SK-N-SH (cell line): ENCODE results near the gene STK40. TPM values are rescaled to one million over a fixed set of nuclear protein-coding genes. Genes with fewer than 3 reads are reported as not detected.

Experiments used
- CTCF ChIA-PET: fragments of 300-600, 350-600 bp; formaldehyde crosslinking; extraction: SDS; loops from one replicate; lab custom pipeline; 2021; lab: Yijun Ruan, JAX
- POLR2A ChIA-PET: fragments of 350-600 bp; sonication (Branson Sonifier 250); formaldehyde crosslinking; extraction: SDS; loops from one replicate; lab custom pipeline; 2020; ENCODE audit warnings: antibody characterized with exemption, inconsistent platforms; lab: Yijun Ruan, JAX
- DNase-seq: peaks from one replicate; pipeline ENCODE4 v3.0.0; 2012
- H2AFZ ChIP-seq: fragments of 200-600 bp; sonication (generic); 2 replicates; pipeline ENCODE4 v1.8.1; 2016; ENCODE audit warnings: antibody characterized with exemption, mild to moderate bottlenecking, low read depth
- H3F3A ChIP-seq: fragments of 200-600 bp; sonication (generic); replicated peaks from 2 replicates; pipeline ENCODE3; 2016; ENCODE audit warnings: antibody characterized with exemption, mild to moderate bottlenecking; ENCODE audit not compliant: insufficient read depth
- H3K27ac ChIP-seq, 2 experiments: fragments of 200-500 bp in 1 of 2; fragments of 200-600 bp in 1 of 2; sonication (Bioruptor generic) in 1 of 2; sonication (generic), shearing (Covaris generic) in 1 of 2; 2 replicates each; pipeline versions ENCODE4 v1.5.1 to v1.6.1; 2014 to 2016; ENCODE audit warnings: low read depth in 2 of 2, inconsistent platforms in 1 of 2, low read length in 1 of 2, mild to moderate bottlenecking in 1 of 2, mixed read lengths in 1 of 2
- H3K27me3 ChIP-seq: fragments of 200-600 bp; sonication (generic), shearing (Covaris generic); 2 replicates; pipeline ENCODE4 v1.6.1; 2016; ENCODE audit warnings: mixed run types; ENCODE audit not compliant: insufficient read depth
- H3K36me3 ChIP-seq, 2 experiments: fragments of 200-500 bp in 1 of 2; fragments of 200-600 bp in 1 of 2; sonication (Bioruptor generic) in 1 of 2; sonication (generic) in 1 of 2; replicated peaks in 1 of 2; 2 replicates each; pipeline versions ENCODE3 to v1.5.1; 2014 to 2016; ENCODE audit warnings: low read length in 1 of 2, mild to moderate bottlenecking in 1 of 2; ENCODE audit not compliant: insufficient read depth in 2 of 2, control insufficient read depth in 1 of 2
- H3K4me1 ChIP-seq, 2 experiments: fragments of 200-500 bp in 1 of 2; fragments of 200-600 bp in 1 of 2; sonication (Bioruptor generic) in 1 of 2; sonication (generic), shearing (Covaris generic) in 1 of 2; 2 replicates each; pipeline versions ENCODE4 v1.5.1 to v1.6.1; 2014 to 2016; ENCODE audit warnings: low read depth in 1 of 2, low read length in 1 of 2, mixed run types in 1 of 2; ENCODE audit not compliant: insufficient read depth in 2 of 2, control insufficient read depth in 1 of 2
- H3K4me2 ChIP-seq: fragments of 200-600 bp; sonication (generic), shearing (Covaris generic); 2 replicates; pipeline ENCODE4 v1.6.1; 2017; ENCODE audit warnings: mixed run types
- H3K4me3 ChIP-seq, 2 experiments: fragments of 200-500 bp in 1 of 2; fragments of 200-600 bp in 1 of 2; sonication (Bioruptor generic) in 1 of 2; sonication (generic), shearing (Covaris generic) in 1 of 2; 2 replicates each; pipeline versions ENCODE4 v1.5.1 to v1.8.1; 2014 to 2016; ENCODE audit warnings: low read depth in 2 of 2, inconsistent platforms in 1 of 2, low read length in 1 of 2, mild to moderate bottlenecking in 1 of 2, mixed read lengths in 1 of 2, moderate library complexity in 1 of 2
- H3K79me2 ChIP-seq: fragments of 200-600 bp; sonication (generic); 2 replicates; pipeline ENCODE4 v1.8.1; 2017; ENCODE audit warnings: mild to moderate bottlenecking; ENCODE audit not compliant: insufficient read depth
- H3K9ac ChIP-seq: fragments of 200-600 bp; sonication (generic); 2 replicates; pipeline ENCODE4 v1.6.1; 2017; ENCODE audit warnings: mixed run types
- H3K9me2 ChIP-seq: fragments of 200-600 bp; sonication (generic); 2 replicates; pipeline ENCODE4 v1.6.1; 2017; ENCODE audit warnings: mixed run types
- H3K9me3 ChIP-seq: fragments of 200-600 bp; sonication (generic); 2 replicates; pipeline ENCODE4 v1.6.1; 2017; ENCODE audit warnings: mixed run types, mild to moderate bottlenecking, moderate library complexity
- H4K20me1 ChIP-seq: fragments of 200-600 bp; sonication (generic); 2 replicates; pipeline ENCODE4 v1.6.1; 2017; ENCODE audit warnings: mild to moderate bottlenecking, mixed run types; ENCODE audit not compliant: insufficient read depth
- EP300 ChIP-seq, 2 experiments: IDR thresholded peaks; 2 replicates each; pipeline versions ENCODE4 v1.4.0 to v1.6.1; 2012; ENCODE audit warnings: borderline replicate concordance in 1 of 2, low read depth in 1 of 2, low read length in 1 of 2
- FOSL2 ChIP-seq: IDR thresholded peaks from 2 replicates; pipeline ENCODE4 v1.4.0; 2012; ENCODE audit warnings: low read depth, mild to moderate bottlenecking, moderate library complexity, borderline replicate concordance
- FOXJ3 ChIP-seq: sonication (generic); formaldehyde crosslinking; IDR thresholded peaks from 2 replicates; pipeline ENCODE4 v1.5.1; 2020; ENCODE audit warnings: mild to moderate bottlenecking, missing genetic modification reagents
- NRF1 ChIP-seq: IDR thresholded peaks from 2 replicates; pipeline ENCODE4 v1.6.1; 2012; ENCODE audit warnings: low read depth, mild to moderate bottlenecking, low read length
- SMC3 ChIP-seq: IDR thresholded peaks from 2 replicates; pipeline ENCODE4 v1.6.1; 2012; ENCODE audit warnings: low read depth, low read length, improper control_type of control experiment
- TAF1 ChIP-seq: IDR thresholded peaks from 2 replicates; pipeline ENCODE4 v1.6.1; 2012; ENCODE audit warnings: low read depth, mild to moderate bottlenecking, low read length, moderate library complexity, borderline replicate concordance
- TCF12 ChIP-seq: IDR thresholded peaks from 2 replicates; pipeline ENCODE4 v1.4.0; 2012
- TEAD4 ChIP-seq: IDR thresholded peaks from 2 replicates; pipeline ENCODE4 v1.4.0; 2012; ENCODE audit warnings: mild to moderate bottlenecking, borderline replicate concordance; ENCODE audit not compliant: insufficient read depth
- YY1 ChIP-seq: IDR thresholded peaks from 2 replicates; pipeline ENCODE4 v1.4.0; 2012; ENCODE audit warnings: low read depth, mild to moderate bottlenecking
- WGBS: methylation state at CpG from one replicate; pipeline ENCODE4 v1.1.6; 2017; ENCODE audit warnings: low lambda C conversion rate; 5-methylcytosine and 5-hydroxymethylcytosine counted together
- polyA plus RNA-seq, 3 experiments: library from polyadenylated mRNA; depleted of rRNA; stranded (reverse); fragments of >200 nt; gene quantifications; 2 replicates each; pipeline ENCODE4 v1.2.3, GENCODE V29; 2012
- TF ChIP-seq, protein P1 (sequence below): IDR thresholded peaks from 2 replicates; pipeline ENCODE4 v1.4.0; 2012; ENCODE audit warnings: low read depth, borderline replicate concordance
- TF ChIP-seq, protein P2 (sequence below): IDR thresholded peaks from 2 replicates; pipeline ENCODE4 v1.4.0; 2012; ENCODE audit warnings: low read depth, borderline replicate concordance
- TF ChIP-seq, protein P3 (sequence below): IDR thresholded peaks from 2 replicates; pipeline ENCODE4; 2012
- TF ChIP-seq, protein P4 (sequence below): IDR thresholded peaks from 2 replicates; pipeline ENCODE4 v1.6.1; 2012; ENCODE audit warnings: mild to moderate bottlenecking, low read depth, low read length, moderate library complexity

Gene STK40
- polyA plus RNA-seq, 1 of the 3 experiments (the other 2 are of a cell fraction): 43.3 TPM

DNA sequence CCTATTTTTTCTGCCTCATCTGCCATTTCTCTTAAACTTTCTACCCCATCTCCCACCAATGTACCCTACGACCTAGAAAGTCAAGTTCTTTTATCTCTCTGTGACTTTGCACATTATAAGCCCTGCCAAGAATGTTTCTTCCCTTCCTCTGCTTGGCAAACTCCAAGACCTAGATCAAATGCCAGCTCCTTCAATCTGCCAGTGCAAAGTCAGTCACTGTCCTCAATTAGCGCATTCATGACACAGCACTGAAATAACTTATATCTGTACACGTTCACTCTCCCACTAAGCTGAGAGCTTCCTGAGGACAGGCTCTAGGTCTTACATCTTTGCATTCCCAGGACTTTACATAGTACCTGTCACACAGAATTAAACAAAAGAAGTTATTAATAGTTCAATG, 33.4 kb upstream of the STK40 start (continued):
- no peak for TF ChIP-seq TCF12

DNA sequence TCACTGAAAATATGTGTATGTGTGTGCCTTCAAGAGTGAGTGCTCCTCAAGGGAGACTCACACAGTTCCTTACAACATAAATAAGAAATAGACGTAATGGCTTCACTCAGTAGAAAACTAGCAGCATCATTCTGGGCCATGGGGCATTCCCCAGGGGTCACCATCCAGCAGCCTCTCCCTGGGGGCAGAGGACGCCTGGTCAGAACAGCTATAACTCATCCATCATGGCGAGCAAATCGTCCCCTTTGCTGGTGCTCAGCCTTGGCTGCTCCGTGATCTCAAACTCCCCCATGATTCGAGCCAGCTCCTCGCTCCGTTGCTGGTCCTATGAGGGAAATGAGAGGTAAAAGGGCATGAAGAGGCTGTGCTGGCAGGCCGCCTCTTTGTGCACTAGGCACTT, 32.2 kb upstream of the STK40 start:
- no peaks in the 10 kb centered on the region for H3K9me2 ChIP-seq
- no peak overlapping the region for H3K27ac ChIP-seq
- no peak overlapping the region for H3K4me2 ChIP-seq
- H3K4me1 ChIP-seq: peaks cover 0 to 5% of the 10 kb centered on the region in 2 experiments; a peak in 2 of 4 replicates
- DNase-seq: no peak
- H3K9me3 ChIP-seq: no peaks in the 10 kb centered on the region
- H3K27me3 ChIP-seq: no peaks in the 10 kb centered on the region
- no peaks in the 10 kb centered on the region for H4K20me1 ChIP-seq
- CTCF ChIA-PET: interaction anchor here (1.0 to 5.3 kb wide), 3 partner anchors 49 to 283 kb away, joined by 3 to 31 read pairs (median 28); no protein-coding TSS in a partner anchor
- no peak overlapping the region for H3K9ac ChIP-seq
- H3K79me2 ChIP-seq: no peaks in the 10 kb centered on the region
- H3K36me3 ChIP-seq: peaks cover 0 to 14% of the 10 kb centered on the region in 2 experiments
- peaks cover 4% of the 10 kb centered on the region for H3F3A ChIP-seq
- H3K4me3 ChIP-seq: no peak overlapping the region
- 65% methylated on average over 3 of the region's 9 CpGs for WGBS
- POLR2A ChIA-PET: interaction anchor here (0.7 kb wide), 1 partner anchor 76 kb away, joined by 3 read pairs; no protein-coding TSS in a partner anchor
- TF ChIP-seq, protein P1, sequence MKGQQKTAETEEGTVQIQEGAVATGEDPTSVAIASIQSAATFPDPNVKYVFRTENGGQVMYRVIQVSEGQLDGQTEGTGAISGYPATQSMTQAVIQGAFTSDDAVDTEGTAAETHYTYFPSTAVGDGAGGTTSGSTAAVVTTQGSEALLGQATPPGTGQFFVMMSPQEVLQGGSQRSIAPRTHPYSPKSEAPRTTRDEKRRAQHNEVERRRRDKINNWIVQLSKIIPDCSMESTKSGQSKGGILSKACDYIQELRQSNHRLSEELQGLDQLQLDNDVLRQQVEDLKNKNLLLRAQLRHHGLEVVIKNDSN: no peak
- no peak for TF ChIP-seq EP300 (IDR thresholded peaks at IDR 0.05; ENCODE audit: borderline replicate concordance in 1 of 2, low read depth in 1 of 2, low read length in 1 of 2)
- TF ChIP-seq, protein P2, sequence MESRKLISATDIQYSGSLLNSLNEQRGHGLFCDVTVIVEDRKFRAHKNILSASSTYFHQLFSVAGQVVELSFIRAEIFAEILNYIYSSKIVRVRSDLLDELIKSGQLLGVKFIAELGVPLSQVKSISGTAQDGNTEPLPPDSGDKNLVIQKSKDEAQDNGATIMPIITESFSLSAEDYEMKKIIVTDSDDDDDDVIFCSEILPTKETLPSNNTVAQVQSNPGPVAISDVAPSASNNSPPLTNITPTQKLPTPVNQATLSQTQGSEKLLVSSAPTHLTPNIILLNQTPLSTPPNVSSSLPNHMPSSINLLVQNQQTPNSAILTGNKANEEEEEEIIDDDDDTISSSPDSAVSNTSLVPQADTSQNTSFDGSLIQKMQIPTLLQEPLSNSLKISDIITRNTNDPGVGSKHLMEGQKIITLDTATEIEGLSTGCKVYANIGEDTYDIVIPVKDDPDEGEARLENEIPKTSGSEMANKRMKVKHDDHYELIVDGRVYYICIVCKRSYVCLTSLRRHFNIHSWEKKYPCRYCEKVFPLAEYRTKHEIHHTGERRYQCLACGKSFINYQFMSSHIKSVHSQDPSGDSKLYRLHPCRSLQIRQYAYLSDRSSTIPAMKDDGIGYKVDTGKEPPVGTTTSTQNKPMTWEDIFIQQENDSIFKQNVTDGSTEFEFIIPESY: no peak
- TF ChIP-seq NRF1: no peak
- no peak for TF ChIP-seq TEAD4
- TF ChIP-seq, protein P3, sequence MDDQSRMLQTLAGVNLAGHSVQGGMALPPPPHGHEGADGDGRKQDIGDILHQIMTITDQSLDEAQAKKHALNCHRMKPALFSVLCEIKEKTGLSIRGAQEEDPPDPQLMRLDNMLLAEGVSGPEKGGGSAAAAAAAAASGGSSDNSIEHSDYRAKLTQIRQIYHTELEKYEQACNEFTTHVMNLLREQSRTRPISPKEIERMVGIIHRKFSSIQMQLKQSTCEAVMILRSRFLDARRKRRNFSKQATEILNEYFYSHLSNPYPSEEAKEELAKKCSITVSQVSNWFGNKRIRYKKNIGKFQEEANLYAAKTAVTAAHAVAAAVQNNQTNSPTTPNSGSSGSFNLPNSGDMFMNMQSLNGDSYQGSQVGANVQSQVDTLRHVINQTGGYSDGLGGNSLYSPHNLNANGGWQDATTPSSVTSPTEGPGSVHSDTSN: no peak
- TF ChIP-seq TAF1: no peak
- TF ChIP-seq, protein P4, sequence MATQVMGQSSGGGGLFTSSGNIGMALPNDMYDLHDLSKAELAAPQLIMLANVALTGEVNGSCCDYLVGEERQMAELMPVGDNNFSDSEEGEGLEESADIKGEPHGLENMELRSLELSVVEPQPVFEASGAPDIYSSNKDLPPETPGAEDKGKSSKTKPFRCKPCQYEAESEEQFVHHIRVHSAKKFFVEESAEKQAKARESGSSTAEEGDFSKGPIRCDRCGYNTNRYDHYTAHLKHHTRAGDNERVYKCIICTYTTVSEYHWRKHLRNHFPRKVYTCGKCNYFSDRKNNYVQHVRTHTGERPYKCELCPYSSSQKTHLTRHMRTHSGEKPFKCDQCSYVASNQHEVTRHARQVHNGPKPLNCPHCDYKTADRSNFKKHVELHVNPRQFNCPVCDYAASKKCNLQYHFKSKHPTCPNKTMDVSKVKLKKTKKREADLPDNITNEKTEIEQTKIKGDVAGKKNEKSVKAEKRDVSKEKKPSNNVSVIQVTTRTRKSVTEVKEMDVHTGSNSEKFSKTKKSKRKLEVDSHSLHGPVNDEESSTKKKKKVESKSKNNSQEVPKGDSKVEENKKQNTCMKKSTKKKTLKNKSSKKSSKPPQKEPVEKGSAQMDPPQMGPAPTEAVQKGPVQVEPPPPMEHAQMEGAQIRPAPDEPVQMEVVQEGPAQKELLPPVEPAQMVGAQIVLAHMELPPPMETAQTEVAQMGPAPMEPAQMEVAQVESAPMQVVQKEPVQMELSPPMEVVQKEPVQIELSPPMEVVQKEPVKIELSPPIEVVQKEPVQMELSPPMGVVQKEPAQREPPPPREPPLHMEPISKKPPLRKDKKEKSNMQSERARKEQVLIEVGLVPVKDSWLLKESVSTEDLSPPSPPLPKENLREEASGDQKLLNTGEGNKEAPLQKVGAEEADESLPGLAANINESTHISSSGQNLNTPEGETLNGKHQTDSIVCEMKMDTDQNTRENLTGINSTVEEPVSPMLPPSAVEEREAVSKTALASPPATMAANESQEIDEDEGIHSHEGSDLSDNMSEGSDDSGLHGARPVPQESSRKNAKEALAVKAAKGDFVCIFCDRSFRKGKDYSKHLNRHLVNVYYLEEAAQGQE: no peak
- no peak for TF ChIP-seq SMC3
- no peak for TF ChIP-seq FOXJ3 (CRISPR knock-in tag)
- no peak for TF ChIP-seq FOSL2
- no peak for TF ChIP-seq YY1
- no peak overlapping the region for H2AFZ ChIP-seq
